SK-N-MC (cell line): ENCODE measurements around the gene SLC9A4.

Source experiments
- EZH2 ChIP-seq: fragments of 200-600 bp; sonication (generic); IDR thresholded peaks from one replicate; pipeline ENCODE4 v1.6.1; 2017; ENCODE audit warnings: antibody characterized with exemption
- FOXP2 ChIP-seq: optimal IDR thresholded peaks from 2 replicates; pipeline ENCODE3; 2011; ENCODE audit warnings: mild to moderate bottlenecking, moderate library complexity; ENCODE audit not compliant: insufficient read depth; ENCODE audit errors: extremely low read length, control extremely low read depth

- TF ChIP-seq EZH2 (no peak), FOXP2 (no peak)
Observed at GRCh38 chr2:102434655-102435381, 38.2 kb upstream of the SLC9A4 start.
